Kidney (tissue), 14 donors: ENCODE results near the gene SLC23A1. TPM values are rescaled to one million over a fixed set of nuclear protein-coding genes. Genes with fewer than 3 reads are reported as not detected.
"Not testable (repeated sequence)": the region's sequence is repeated elsewhere in the genome, so short reads cannot be mapped to it uniquely, and the experiment has no call there.

ENCODE experiments used
- DNase-seq, 5 donors: peaks; one replicate each; pipeline ENCODE4 v3.0.0-alpha.2; 2013 to 2020
- FAIRE-seq: peaks from 2 replicates; lab custom pipeline; 2012; peaks lifted over from hg19 to GRCh38; lab: Jason Lieb, UNC
- H3K27ac ChIP-seq, 2 donors: one replicate each; pipeline ENCODE4 v1.7.0; 2013; ENCODE audit warnings: low read depth in 2 of 2, low read length in 2 of 2, inconsistent platforms in 1 of 2
- H3K27me3 ChIP-seq: one replicate; pipeline ENCODE4 v1.7.1; 2013; ENCODE audit warnings: low read length, inconsistent platforms; ENCODE audit not compliant: control insufficient read depth, insufficient read depth
- H3K36me3 ChIP-seq, 3 donors: one replicate each; pipeline versions ENCODE4 v1.7.0 to v1.7.1; 2013; ENCODE audit warnings: low read length in 3 of 3, control low read depth in 1 of 3, inconsistent platforms in 1 of 3; ENCODE audit not compliant: insufficient read depth in 3 of 3, control insufficient read depth in 2 of 3
- H3K4me1 ChIP-seq, 3 donors: one replicate each; pipeline versions ENCODE4 v1.7.0 to v1.7.1; 2013; ENCODE audit warnings: low read length in 3 of 3, inconsistent platforms in 1 of 3, low read depth in 1 of 3; ENCODE audit not compliant: control insufficient read depth in 2 of 3, insufficient read depth in 2 of 3
- H3K4me3 ChIP-seq, 3 donors: one replicate each; pipeline versions ENCODE4 v1.7.0 to v1.8.1; 2013; ENCODE audit warnings: low read length in 3 of 3, control low read depth in 1 of 3, inconsistent platforms in 1 of 3
- H3K9ac ChIP-seq, 3 donors: one replicate each; pipeline versions ENCODE4 v1.7.0 to v1.7.1; 2013; ENCODE audit warnings: low read length in 3 of 3, control low read depth in 1 of 3, inconsistent platforms in 1 of 3
- H3K9me3 ChIP-seq, 3 donors: one replicate each; pipeline versions ENCODE4 v1.7.0 to v1.7.1; 2013; ENCODE audit warnings: low read length in 3 of 3, control low read depth in 1 of 3, inconsistent platforms in 1 of 3; ENCODE audit not compliant: control insufficient read depth in 2 of 3, insufficient read depth in 1 of 3
- CTCF ChIP-seq: IDR thresholded peaks from 3 replicates; pipeline ENCODE4 v1.5.1; 2012; ENCODE audit warnings: mild to moderate bottlenecking, moderate library complexity, borderline replicate concordance; ENCODE audit not compliant: insufficient read depth; ENCODE audit errors: extremely low read depth
- intact Hi-C: fragments of 100-400 bp; cut with DNase I; formaldehyde crosslinking; loops from one replicate; pipeline ENCODE4 v1.11.1; 2022
- polyA plus RNA-seq: library from polyadenylated mRNA; stranded (reverse); fragments of 350-450 nt; fragmentation: Illumina TruSeq; extraction: RNeasy Lipid Tissue Mini Kit (QIAGEN cat#74804); gene quantifications from one replicate; pipeline ENCODE4 v1.2.3, GENCODE V29; 2014; ENCODE audit warnings: low read depth, low replicate concordance; ENCODE audit not compliant: insufficient read depth
- total RNA-seq: library from RNA; stranded (reverse); fragmentation: NEBNext Ultra II Directional; extraction: Animal tissue kit (Norgen Biotek cat#: 25700); gene quantifications from one replicate; pipeline ENCODE4 v1.2.1, GENCODE V29; 2021
- donor health status: control.
- donor health status: control.
- donor health status: control.
- donor health status: control.
- donor health status: control.
- donor health status: DM: yes; HTN: yes; CAD: no.
- donor health status: Normal renal cell carcinoma (clear cell type).

Gene SLC23A1
- total and polyA plus RNA-seq, 2 donors from 2014 or later, result 3.5 to 31.9 TPM

- Histone ChIP-seq H3K9me3 (no peaks in the 10 kb centered on the region), H3K27ac (no peak overlapping the region), H3K27me3 (no peaks in the 10 kb centered on the region), H3K36me3 (peaks cover 0 to 11% (median 6%) of the 10 kb centered on the region in 3 donors), H3K9ac (no peak overlapping the region), H3K4me1 (no peaks in the 10 kb centered on the region), H3K4me3 (no peak overlapping the region)
- DNase-seq, result no peak
- intact Hi-C loops, result no loop called here
- TF ChIP-seq CTCF, result no peak
- FAIRE-seq, result no peak
These were observed 22.7 kb downstream of the SLC23A1 start for GRCh38 chr5:139360384-139360783.

- FAIRE-seq (no peak), DNase-seq (no peak)
- no peak overlapping the region for H3K27ac ChIP-seq
- H3K27me3 ChIP-seq, result no peaks in the 10 kb centered on the region
- H3K4me3 ChIP-seq, result no peak overlapping the region
- H3K9me3 ChIP-seq, result no peaks in the 10 kb centered on the region
- TF ChIP-seq CTCF, result no peak
- no peaks in the 10 kb centered on the region for H3K4me1 ChIP-seq
- H3K36me3 ChIP-seq, result peaks cover 0 to 5% (median 0%) of the 10 kb centered on the region in 3 donors
- H3K9ac ChIP-seq, result no peak overlapping the region
- intact Hi-C loops, result no loop called here
These were observed 25.0 kb downstream of the SLC23A1 start for GRCh38 chr5:139358064-139358463.

GRCh38 chr5:139355900-139356299 lies 27.2 kb downstream of the SLC23A1 start:
- H3K27ac ChIP-seq, H3K9ac ChIP-seq, H3K9me3 ChIP-seq, H3K27me3 ChIP-seq, H3K4me3 ChIP-seq, intact Hi-C loops, H3K4me1 ChIP-seq, DNase-seq, H3K36me3 ChIP-seq, FAIRE-seq: not testable (repeated sequence)

GRCh38 chr5:139354186-139354585 lies 28.9 kb downstream of the SLC23A1 start:
- no peak for DNase-seq
- TF ChIP-seq CTCF, result no peak
- Histone ChIP-seq H3K9ac (no peak overlapping the region), H3K4me3 (no peak overlapping the region), H3K36me3 (peaks cover 0 to 5% (median 0%) of the 10 kb centered on the region in 3 donors), H3K9me3 (no peaks in the 10 kb centered on the region), H3K4me1 (no peaks in the 10 kb centered on the region), H3K27ac (no peak overlapping the region), H3K27me3 (no peaks in the 10 kb centered on the region)
- intact Hi-C loops, result no loop called here
- no peak for FAIRE-seq

GRCh38 chr5:139347863-139348262 lies 35.2 kb downstream of the SLC23A1 start:
- H3K27ac ChIP-seq, FAIRE-seq, H3K9me3 ChIP-seq, H3K4me3 ChIP-seq, H3K4me1 ChIP-seq, H3K27me3 ChIP-seq, DNase-seq, intact Hi-C loops, H3K36me3 ChIP-seq, H3K9ac ChIP-seq: not testable (repeated sequence)

GRCh38 chr5:139345442-139345841 lies 37.7 kb downstream of the SLC23A1 start:
- H3K9ac ChIP-seq, FAIRE-seq, intact Hi-C loops, DNase-seq, H3K4me3 ChIP-seq, H3K27ac ChIP-seq, H3K27me3 ChIP-seq, H3K36me3 ChIP-seq, H3K9me3 ChIP-seq: not testable (repeated sequence)
- H3K4me1 ChIP-seq, result peaks cover 0 to 13% (median 7%) of the 10 kb centered on the region in 3 donors
